Suprapubic skin (tissue), 4 donors: ENCODE results near the gene ALPG.

Experiments used
- POLR2A ChIP-seq, 2 donors: fragments of 450-650 bp; IDR thresholded peaks; one replicate each; pipeline ENCODE4 v1.6.1; 2017; ENCODE audit warnings: antibody characterized with exemption in 2 of 2, mild to moderate bottlenecking in 2 of 2, moderate library complexity in 2 of 2
- POLR2AphosphoS5 ChIP-seq, 3 donors: sonication (generic); formaldehyde crosslinking; IDR thresholded peaks; one replicate each; pipeline ENCODE4 v1.6.1; 2017; ENCODE audit warnings: antibody characterized with exemption in 3 of 3
- TF ChIP-seq, protein P1 (sequence below), 2 donors: fragments of 200-600 bp in 1 of 2; fragments of 450-650 bp in 1 of 2; sonication (generic) in 1 of 2; IDR thresholded peaks; one replicate each; pipeline ENCODE4 v1.5.1; 2016 to 2019; ENCODE audit warnings: antibody characterized with exemption in 2 of 2, mild to moderate bottlenecking in 1 of 2, moderate library complexity in 1 of 2

DNA sequence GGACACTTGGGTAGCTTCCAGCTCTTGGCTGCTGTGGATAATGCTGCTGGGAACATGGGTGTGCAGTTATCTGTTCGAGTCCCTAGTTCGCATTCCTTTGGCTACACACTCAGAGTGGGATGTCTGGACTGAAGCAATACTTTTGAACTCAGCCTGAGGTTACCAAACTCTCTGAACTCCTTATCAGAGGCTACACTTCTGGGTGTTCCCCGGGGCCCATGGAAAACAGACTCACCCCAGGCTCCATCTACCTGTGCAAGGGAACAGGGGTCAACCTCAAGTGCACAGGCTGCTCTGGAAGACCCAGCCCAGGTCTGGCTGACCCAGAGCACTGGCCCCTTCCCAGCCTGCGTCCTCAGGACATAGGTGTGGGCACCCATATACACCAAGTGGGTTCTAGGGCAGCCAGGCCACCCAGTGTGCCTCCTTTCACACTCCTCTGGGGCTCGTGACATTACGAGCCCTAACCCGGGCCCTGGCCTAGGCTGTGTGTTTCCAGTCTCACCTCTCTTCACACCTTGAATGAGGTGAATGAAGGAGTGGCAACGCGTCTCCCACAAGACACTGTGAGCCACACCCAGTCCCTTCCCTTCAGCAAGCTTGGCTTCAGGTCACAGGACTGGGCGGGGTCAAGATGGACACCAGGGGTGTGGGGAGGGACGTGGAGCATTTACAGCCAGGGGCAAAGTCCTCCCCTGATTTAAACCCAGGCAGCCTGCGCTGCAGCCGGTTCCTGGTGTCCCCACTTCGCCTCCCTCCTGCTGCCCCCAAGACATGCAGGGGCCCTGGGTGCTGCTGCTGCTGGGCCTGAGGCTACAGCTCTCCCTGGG is 49.0 kb downstream of the ALPG start, which contains the start of gene ALPI:
- TF ChIP-seq POLR2AphosphoS5 (IDR thresholded peaks at IDR 0.05) (no peak), POLR2A (IDR thresholded peaks at IDR 0.05) (no peak)
- TF ChIP-seq, protein P1, sequence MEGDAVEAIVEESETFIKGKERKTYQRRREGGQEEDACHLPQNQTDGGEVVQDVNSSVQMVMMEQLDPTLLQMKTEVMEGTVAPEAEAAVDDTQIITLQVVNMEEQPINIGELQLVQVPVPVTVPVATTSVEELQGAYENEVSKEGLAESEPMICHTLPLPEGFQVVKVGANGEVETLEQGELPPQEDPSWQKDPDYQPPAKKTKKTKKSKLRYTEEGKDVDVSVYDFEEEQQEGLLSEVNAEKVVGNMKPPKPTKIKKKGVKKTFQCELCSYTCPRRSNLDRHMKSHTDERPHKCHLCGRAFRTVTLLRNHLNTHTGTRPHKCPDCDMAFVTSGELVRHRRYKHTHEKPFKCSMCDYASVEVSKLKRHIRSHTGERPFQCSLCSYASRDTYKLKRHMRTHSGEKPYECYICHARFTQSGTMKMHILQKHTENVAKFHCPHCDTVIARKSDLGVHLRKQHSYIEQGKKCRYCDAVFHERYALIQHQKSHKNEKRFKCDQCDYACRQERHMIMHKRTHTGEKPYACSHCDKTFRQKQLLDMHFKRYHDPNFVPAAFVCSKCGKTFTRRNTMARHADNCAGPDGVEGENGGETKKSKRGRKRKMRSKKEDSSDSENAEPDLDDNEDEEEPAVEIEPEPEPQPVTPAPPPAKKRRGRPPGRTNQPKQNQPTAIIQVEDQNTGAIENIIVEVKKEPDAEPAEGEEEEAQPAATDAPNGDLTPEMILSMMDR (IDR thresholded peaks at IDR 0.05), result no peak
